PC-3 (cell line): ENCODE results near the gene CHST8. TPM values are rescaled to one million over a fixed set of nuclear protein-coding genes. Genes with fewer than 3 reads are reported as not detected.

Source experiments
- ATAC-seq: fragments of 200-7000 bp; cut with Tn5 transposase; 2 replicates; pipeline ENCODE4 v1.9.1; 2020; ENCODE audit warnings: mild to moderate bottlenecking, moderate library complexity
- BruUV-seq: library from RNA; stranded (reverse); fragments of 400-500 nt; replicated peaks from 2 replicates; lab custom pipeline; 2021; lab: Mats Ljungman, UMichigan
- CTCF ChIA-PET: fragments of 300-600 bp; sonication (Branson Sonifier 250); formaldehyde crosslinking; loops from one replicate; lab custom pipeline; 2022; ENCODE audit warnings: antibody characterized with exemption; lab: Charles Lee
- POLR2A ChIA-PET: fragments of 300-600 bp; sonication (Branson Sonifier 250); formaldehyde crosslinking; loops from one replicate; lab custom pipeline; 2022; ENCODE audit warnings: antibody characterized with exemption; ENCODE audit not compliant: unreplicated experiment; lab: Charles Lee
- DNase-seq: peaks from one replicate; pipeline ENCODE4 v3.0.0-alpha.2; 2015
- H2AFZ ChIP-seq: fragments of 300-600 bp; sonication (generic); 2 replicates; pipeline ENCODE4 v1.6.0; 2016; ENCODE audit warnings: antibody characterized with exemption, low read length
- H3F3A ChIP-seq: fragments of 300-600 bp; sonication (generic); one replicate; pipeline ENCODE4 v1.6.0; 2017; ENCODE audit warnings: antibody characterized with exemption, low read length, control low read depth, mild to moderate bottlenecking; ENCODE audit not compliant: unreplicated experiment
- H3K27ac ChIP-seq: fragments of 300-600 bp; sonication (generic); 2 replicates; pipeline ENCODE4 v1.5.1; 2016; ENCODE audit warnings: mild to moderate bottlenecking, low read length
- H3K27me3 ChIP-seq: fragments of 300-600 bp; sonication (generic); 2 replicates; pipeline ENCODE4 v1.6.1; 2016; ENCODE audit warnings: low read length, mixed read lengths
- H3K36me3 ChIP-seq: fragments of 300-600 bp; sonication (generic); 2 replicates; pipeline ENCODE4 v1.6.1; 2016; ENCODE audit warnings: low read depth, mixed run types, low read length, mixed read lengths
- H3K4me1 ChIP-seq: fragments of 300-600 bp; sonication (generic); 2 replicates; pipeline ENCODE4 v1.5.1; 2016; ENCODE audit warnings: low read length; ENCODE audit not compliant: insufficient read depth
- H3K4me2 ChIP-seq: fragments of 300-600 bp; sonication (generic); 2 replicates; pipeline ENCODE4 v1.6.0; 2016; ENCODE audit warnings: low read length
- H3K4me3 ChIP-seq: fragments of 300-600 bp; sonication (generic); 2 replicates; pipeline ENCODE4 v1.5.1; 2016; ENCODE audit warnings: mild to moderate bottlenecking, low read length, mixed read lengths
- H3K79me2 ChIP-seq: fragments of 300-600 bp; sonication (generic); 2 replicates; pipeline ENCODE4 v1.6.1; 2017; ENCODE audit warnings: low read length, mixed read lengths
- H3K9ac ChIP-seq: fragments of 300-600 bp; sonication (generic); 2 replicates; pipeline ENCODE4 v1.6.0; 2016; ENCODE audit warnings: mild to moderate bottlenecking, low read length
- H3K9me2 ChIP-seq: fragments of 300-600 bp; sonication (generic); replicated peaks from 2 replicates; pipeline ENCODE4 v1.6.1; 2016; ENCODE audit warnings: mixed run types, low read length, mixed read lengths
- H3K9me3 ChIP-seq: fragments of 300-600 bp; sonication (generic); 2 replicates; pipeline ENCODE4 v1.6.1; 2016; ENCODE audit warnings: low read length, mixed read lengths
- H4K20me1 ChIP-seq: fragments of 300-600 bp; sonication (generic); 2 replicates; pipeline ENCODE4 v1.6.1; 2016; ENCODE audit warnings: low read length, mixed read lengths
- EZH2 ChIP-seq: fragments of 300-600 bp; sonication (generic); IDR thresholded peaks from one replicate; pipeline ENCODE4 v1.6.1; 2017; ENCODE audit warnings: antibody characterized with exemption, mild to moderate bottlenecking, low read length; ENCODE audit not compliant: unreplicated experiment
- EZH2phosphoT487 ChIP-seq: fragments of 300-600 bp; sonication (generic); IDR thresholded peaks from 2 replicates; pipeline ENCODE4 v1.6.1; 2018; ENCODE audit warnings: mild to moderate bottlenecking, antibody characterized with exemption, low read length, borderline replicate concordance
- intact Hi-C: fragments of 100-400 bp; cut with micrococcal nuclease; formaldehyde crosslinking; loops from 2 replicates; pipeline ENCODE4 v1.9.0; 2023
- total RNA-seq: library from RNA; depleted of rRNA; stranded (reverse); fragments of >200 nt; gene quantifications from 2 replicates; pipeline ENCODE4 v1.2.3, GENCODE V29; 2014
- TF ChIP-seq, protein P1 (sequence below): fragments of 300-600 bp; sonication (generic); conservative IDR thresholded peaks from 2 replicates; pipeline ENCODE4 v1.5.1; 2017; ENCODE audit warnings: antibody characterized with exemption, low read depth, mild to moderate bottlenecking, low read length

CHST8 gene
- total RNA-seq, 1 experiment from 2014 or later: 0.36 TPM

DNA sequence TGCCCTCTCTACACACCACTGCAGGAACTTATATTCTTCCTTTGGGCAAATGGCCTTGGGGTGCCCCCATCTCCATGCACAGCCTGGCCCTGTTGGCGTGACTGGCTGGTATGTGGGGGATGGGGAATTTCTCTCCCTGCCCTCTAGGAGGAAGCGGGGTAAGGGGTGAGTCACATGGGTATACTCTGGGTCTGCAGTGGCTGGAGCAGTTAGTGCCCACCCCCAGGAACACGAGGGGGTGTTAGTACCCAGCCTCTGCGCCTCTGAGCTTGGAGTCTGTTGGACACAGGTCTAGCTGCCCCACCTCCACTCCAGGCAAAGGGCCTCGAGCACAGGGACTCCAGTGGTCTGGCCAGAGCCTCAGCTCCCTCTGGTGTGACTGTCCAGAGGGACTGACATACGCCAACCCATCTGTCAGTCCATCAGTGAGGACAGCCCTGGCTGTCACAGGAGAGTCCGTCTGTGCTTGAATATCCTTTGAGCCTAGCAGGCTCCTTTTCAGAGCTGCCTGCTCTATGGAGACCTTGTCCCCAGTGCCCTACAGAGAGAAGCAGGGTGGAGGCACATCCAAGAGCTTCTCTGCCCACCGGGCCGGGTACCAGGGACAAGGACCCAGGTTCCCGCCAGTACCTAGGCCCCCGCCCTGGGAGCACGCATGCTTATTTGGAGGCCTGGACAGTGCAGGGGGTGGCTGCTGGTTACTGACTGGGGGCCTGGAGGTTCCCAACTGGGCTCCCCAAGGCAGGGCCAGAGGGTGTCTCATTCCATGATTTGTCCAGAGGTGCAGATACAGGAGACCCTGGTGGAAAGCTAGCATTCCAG lies 66.6 kb downstream of the CHST8 start:
- Histone ChIP-seq H3K4me3 (no peak overlapping the region), H3K36me3 (no peaks in the 10 kb centered on the region), H3K4me2 (no peak overlapping the region), H2AFZ (no peak overlapping the region), H3K9me2 (no peaks in the 10 kb centered on the region), H3K9ac (no peak overlapping the region), H3K9me3 (no peaks in the 10 kb centered on the region), H4K20me1 (no peaks in the 10 kb centered on the region), H3F3A (no peaks in the 10 kb centered on the region), H3K27me3 (peaks cover 10% of the 10 kb centered on the region; the same call in 1 of the 2 replicates), H3K4me1 (no peaks in the 10 kb centered on the region), H3K27ac (no peak overlapping the region), H3K79me2 (no peaks in the 10 kb centered on the region)
- ChIA-PET POLR2A (no interaction called here), CTCF (no interaction called here)
- ATAC-seq (no peak), DNase-seq (no peak)
- intact Hi-C loops: no loop called here
- BruUV-seq: no TSS peak
- TF ChIP-seq, protein P1, sequence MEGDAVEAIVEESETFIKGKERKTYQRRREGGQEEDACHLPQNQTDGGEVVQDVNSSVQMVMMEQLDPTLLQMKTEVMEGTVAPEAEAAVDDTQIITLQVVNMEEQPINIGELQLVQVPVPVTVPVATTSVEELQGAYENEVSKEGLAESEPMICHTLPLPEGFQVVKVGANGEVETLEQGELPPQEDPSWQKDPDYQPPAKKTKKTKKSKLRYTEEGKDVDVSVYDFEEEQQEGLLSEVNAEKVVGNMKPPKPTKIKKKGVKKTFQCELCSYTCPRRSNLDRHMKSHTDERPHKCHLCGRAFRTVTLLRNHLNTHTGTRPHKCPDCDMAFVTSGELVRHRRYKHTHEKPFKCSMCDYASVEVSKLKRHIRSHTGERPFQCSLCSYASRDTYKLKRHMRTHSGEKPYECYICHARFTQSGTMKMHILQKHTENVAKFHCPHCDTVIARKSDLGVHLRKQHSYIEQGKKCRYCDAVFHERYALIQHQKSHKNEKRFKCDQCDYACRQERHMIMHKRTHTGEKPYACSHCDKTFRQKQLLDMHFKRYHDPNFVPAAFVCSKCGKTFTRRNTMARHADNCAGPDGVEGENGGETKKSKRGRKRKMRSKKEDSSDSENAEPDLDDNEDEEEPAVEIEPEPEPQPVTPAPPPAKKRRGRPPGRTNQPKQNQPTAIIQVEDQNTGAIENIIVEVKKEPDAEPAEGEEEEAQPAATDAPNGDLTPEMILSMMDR: no peak
- TF ChIP-seq EZH2phosphoT487 (no peak), EZH2 (no peak)

DNA sequence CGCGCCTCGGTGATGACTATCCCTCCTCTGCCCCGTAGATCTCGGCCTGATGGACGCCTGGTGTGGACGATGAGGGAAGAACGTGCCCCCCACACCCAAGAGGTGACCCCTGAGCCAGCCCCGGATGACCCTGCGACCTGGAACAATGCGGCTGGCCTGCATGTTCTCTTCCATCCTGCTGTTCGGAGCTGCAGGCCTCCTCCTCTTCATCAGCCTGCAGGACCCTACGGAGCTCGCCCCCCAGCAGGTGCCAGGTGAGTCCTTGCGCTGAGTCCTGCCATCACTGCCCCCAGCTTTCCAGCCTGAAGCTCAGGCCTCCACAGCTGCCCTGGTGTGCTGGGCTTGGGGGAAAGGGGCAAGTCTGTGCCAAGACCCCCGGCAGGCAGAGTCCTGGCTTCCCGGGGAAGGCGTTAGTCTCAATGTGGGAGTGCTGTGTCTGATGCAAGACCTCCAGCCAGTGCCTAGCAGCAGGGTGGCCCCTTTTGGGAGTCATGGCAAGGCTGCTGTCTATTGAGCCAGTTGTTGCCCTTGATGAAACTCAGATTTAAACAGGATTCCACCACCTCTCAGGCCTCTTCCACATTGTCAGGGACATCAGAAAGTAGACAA lies 67.5 kb downstream of the CHST8 start:
- DNase-seq (no peak), ATAC-seq (no peak)
- intact Hi-C loops: no loop called here
- Histone ChIP-seq H3K36me3 (no peaks in the 10 kb centered on the region), H3K9me3 (no peaks in the 10 kb centered on the region), H3K9me2 (no peaks in the 10 kb centered on the region), H3K4me2 (no peak overlapping the region), H2AFZ (no peak overlapping the region), H3K79me2 (no peaks in the 10 kb centered on the region), H3K4me1 (no peaks in the 10 kb centered on the region), H3K4me3 (no peak overlapping the region), H3K27ac (no peak overlapping the region), H4K20me1 (no peaks in the 10 kb centered on the region), H3K27me3 (peaks cover 10% of the 10 kb centered on the region; the same call in 1 of the 2 replicates), H3K9ac (no peak overlapping the region), H3F3A (no peaks in the 10 kb centered on the region)
- BruUV-seq: no TSS peak
- TF ChIP-seq EZH2phosphoT487 (no peak), EZH2 (no peak)
- TF ChIP-seq, protein P1: no peak
- CTCF ChIA-PET: no interaction called here
- POLR2A ChIA-PET: no interaction called here

DNA sequence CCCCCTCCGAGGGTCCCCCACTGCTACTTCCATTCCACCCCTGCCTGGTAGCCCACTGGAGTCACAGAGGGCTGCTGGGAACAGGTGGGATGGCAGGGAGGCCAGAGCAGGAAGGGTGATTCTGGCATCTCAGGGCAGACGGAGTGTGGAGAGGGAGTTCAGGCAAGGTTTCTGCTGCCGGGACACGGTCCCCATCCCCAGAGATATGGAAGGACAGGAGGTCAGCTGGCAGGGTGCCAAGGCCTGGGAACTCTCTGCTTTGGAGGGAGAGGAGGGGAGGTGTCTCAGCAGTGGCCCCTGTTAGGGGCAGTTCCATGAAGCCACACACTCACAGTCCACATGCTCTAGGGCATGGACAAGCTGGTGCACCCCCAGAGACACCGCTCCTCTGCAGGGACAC lies 68.1 kb downstream of the CHST8 start:
- no peaks in the 10 kb centered on the region for H3F3A ChIP-seq
- no peaks in the 10 kb centered on the region for H4K20me1 ChIP-seq
- TF ChIP-seq EZH2phosphoT487: no peak
- TF ChIP-seq, protein P1: no peak
- TF ChIP-seq EZH2: no peak
- H3K36me3 ChIP-seq: no peaks in the 10 kb centered on the region
- H3K27ac ChIP-seq: no peak overlapping the region
- ATAC-seq (no peak), DNase-seq (no peak)
- H3K9ac ChIP-seq: no peak overlapping the region
- H3K9me3 ChIP-seq: no peaks in the 10 kb centered on the region
- H2AFZ ChIP-seq: no peak overlapping the region
- peaks cover 4% of the 10 kb centered on the region; the same call in 1 of the 2 replicates for H3K27me3 ChIP-seq
- intact Hi-C loops: no loop called here
- POLR2A ChIA-PET: no interaction called here
- H3K4me1 ChIP-seq: no peaks in the 10 kb centered on the region
- CTCF ChIA-PET: no interaction called here
- H3K4me3 ChIP-seq: no peak overlapping the region
- H3K4me2 ChIP-seq: no peak overlapping the region
- BruUV-seq: no TSS peak
- no peaks in the 10 kb centered on the region for H3K79me2 ChIP-seq
- no peaks in the 10 kb centered on the region for H3K9me2 ChIP-seq
